Measurements from ENCODE around the gene GRK1.

DNA sequence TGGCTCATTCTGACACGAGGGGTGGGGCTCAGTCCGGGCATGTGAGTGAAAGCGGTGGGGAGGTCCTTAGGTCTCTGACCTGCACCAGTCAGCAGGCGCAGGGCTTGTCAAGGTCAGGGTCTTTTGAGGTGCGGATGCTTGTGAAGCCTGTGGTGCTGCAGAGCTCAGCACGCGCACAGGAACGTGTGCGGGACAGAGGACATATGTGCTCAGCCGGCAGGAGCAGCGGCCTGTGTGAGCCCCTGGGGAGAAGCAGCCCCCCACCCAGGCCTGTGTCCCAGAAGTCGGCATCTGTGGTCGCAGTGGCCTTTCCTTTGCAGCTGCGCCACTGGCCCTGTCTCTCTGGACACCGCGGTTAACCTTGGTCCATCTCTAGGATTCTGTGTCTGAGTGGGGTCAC is 39.9 kb upstream of the GRK1 start:
- TF ChIP-seq, protein P1, sequence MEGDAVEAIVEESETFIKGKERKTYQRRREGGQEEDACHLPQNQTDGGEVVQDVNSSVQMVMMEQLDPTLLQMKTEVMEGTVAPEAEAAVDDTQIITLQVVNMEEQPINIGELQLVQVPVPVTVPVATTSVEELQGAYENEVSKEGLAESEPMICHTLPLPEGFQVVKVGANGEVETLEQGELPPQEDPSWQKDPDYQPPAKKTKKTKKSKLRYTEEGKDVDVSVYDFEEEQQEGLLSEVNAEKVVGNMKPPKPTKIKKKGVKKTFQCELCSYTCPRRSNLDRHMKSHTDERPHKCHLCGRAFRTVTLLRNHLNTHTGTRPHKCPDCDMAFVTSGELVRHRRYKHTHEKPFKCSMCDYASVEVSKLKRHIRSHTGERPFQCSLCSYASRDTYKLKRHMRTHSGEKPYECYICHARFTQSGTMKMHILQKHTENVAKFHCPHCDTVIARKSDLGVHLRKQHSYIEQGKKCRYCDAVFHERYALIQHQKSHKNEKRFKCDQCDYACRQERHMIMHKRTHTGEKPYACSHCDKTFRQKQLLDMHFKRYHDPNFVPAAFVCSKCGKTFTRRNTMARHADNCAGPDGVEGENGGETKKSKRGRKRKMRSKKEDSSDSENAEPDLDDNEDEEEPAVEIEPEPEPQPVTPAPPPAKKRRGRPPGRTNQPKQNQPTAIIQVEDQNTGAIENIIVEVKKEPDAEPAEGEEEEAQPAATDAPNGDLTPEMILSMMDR (conservative IDR thresholded peaks at IDR 0.05), result no peak
- TF ChIP-seq EZH2 (IDR thresholded peaks at IDR 0.05; ENCODE audit: low read depth), result no peak
